ENCODE data around the gene ZNRD2. TPM values are rescaled to one million over a fixed set of nuclear protein-coding genes. Genes with fewer than 3 reads are reported as not detected.
"Not testable (repeated sequence)": the region's sequence is repeated elsewhere in the genome, so short reads cannot be mapped to it uniquely, and the experiment has no call there.

The ZNRD2 gene
- total RNA-seq (2014; rRNA removed; shearing (Covaris generic)), result 137 and 145 TPM in 2 replicates
- polyA plus RNA-seq (2015; cell fraction: cytosol; rRNA removed), result 92.5 and 122 TPM in 2 replicates
- 74.7 and 83.9 TPM in 2 replicates for polyA plus RNA-seq (2015; cell fraction: nucleus; rRNA removed)

- peak; percentile 99 for DNase-seq (ENCODE audit: low read depth)
Measured at GRCh38 chr11:65569973-65570918, at the start of gene ZNRD2. Gene ZNRD2 (plus strand): TSS chr11:65570477. CDS start chr11:65570492, 15 bp downstream.

GRCh38 chr11:65521777-65522521, 48.3 kb upstream of the ZNRD2 start:
- DNase-seq (ENCODE audit: low read depth), result not testable (repeated sequence)

- not testable (repeated sequence) for DNase-seq (ENCODE audit: low read depth)
Measured at GRCh38 chr11:65522718-65523630, 47.3 kb upstream of the ZNRD2 start.

GRCh38 chr11:65523631-65523968, 46.7 kb upstream of the ZNRD2 start:
- DNase-seq (ENCODE audit: low read depth), result not testable (repeated sequence)

- DNase-seq (ENCODE audit: low read depth), result no peak
Measured at GRCh38 chr11:65524014-65524740, 46.1 kb upstream of the ZNRD2 start.

GRCh38 chr11:65524741-65525545, 45.3 kb upstream of the ZNRD2 start, which contains the start of gene SCYL1:
Gene SCYL1 (plus strand): TSS chr11:65525083. CDS start chr11:65525154, 71 bp downstream.
- no peak for DNase-seq (ENCODE audit: low read depth)

GRCh38 chr11:65525546-65526480, 44.5 kb upstream of the ZNRD2 start:
- DNase-seq (ENCODE audit: low read depth), result no peak

GRCh38 chr11:65526744-65527143, 43.5 kb upstream of the ZNRD2 start:
- DNase-seq (ENCODE audit: low read depth), result no peak

- no peak for DNase-seq (ENCODE audit: low read depth)
Measured at GRCh38 chr11:65528819-65529350, 41.4 kb upstream of the ZNRD2 start.

- DNase-seq (ENCODE audit: low read depth), result no peak
Measured at GRCh38 chr11:65529475-65530156, 40.7 kb upstream of the ZNRD2 start.

GRCh38 chr11:65530157-65530496, 40.1 kb upstream of the ZNRD2 start:
- no peak for DNase-seq (ENCODE audit: low read depth)

GRCh38 chr11:65532388-65533064, 37.8 kb upstream of the ZNRD2 start:
- no peak for DNase-seq (ENCODE audit: low read depth)

GRCh38 chr11:65535102-65535501, 35.2 kb upstream of the ZNRD2 start:
- DNase-seq (ENCODE audit: low read depth), result no peak

GRCh38 chr11:65536412-65537295, 33.6 kb upstream of the ZNRD2 start:
- no peak for DNase-seq (ENCODE audit: low read depth)

GRCh38 chr11:65537296-65537597, 33.0 kb upstream of the ZNRD2 start:
- DNase-seq (ENCODE audit: low read depth), result no peak

- DNase-seq (ENCODE audit: low read depth), result no peak
Measured at GRCh38 chr11:65537620-65538231, 32.6 kb upstream of the ZNRD2 start.
